MM.1S (cell line): ENCODE results near the gene GUCY1B1.

ENCODE experiments used
- EZH2 ChIP-seq: fragments of 300-600 bp; sonication (generic); optimal IDR thresholded peaks from 2 replicates; pipeline ENCODE3; 2017; ENCODE audit warnings: low read depth, mild to moderate bottlenecking, antibody characterized with exemption, low read length, mixed read lengths
- EZH2phosphoT487 ChIP-seq: fragments of 300-600 bp; sonication (generic); IDR thresholded peaks from 2 replicates; pipeline ENCODE4 v1.6.1; 2018; ENCODE audit warnings: antibody characterized with exemption, low read length
- TF ChIP-seq, protein P1 (sequence below): fragments of 300-600 bp; sonication (generic); IDR thresholded peaks from 2 replicates; pipeline ENCODE4 v1.5.1; 2016; ENCODE audit warnings: antibody characterized with exemption, low read length, mixed read lengths

DNA sequence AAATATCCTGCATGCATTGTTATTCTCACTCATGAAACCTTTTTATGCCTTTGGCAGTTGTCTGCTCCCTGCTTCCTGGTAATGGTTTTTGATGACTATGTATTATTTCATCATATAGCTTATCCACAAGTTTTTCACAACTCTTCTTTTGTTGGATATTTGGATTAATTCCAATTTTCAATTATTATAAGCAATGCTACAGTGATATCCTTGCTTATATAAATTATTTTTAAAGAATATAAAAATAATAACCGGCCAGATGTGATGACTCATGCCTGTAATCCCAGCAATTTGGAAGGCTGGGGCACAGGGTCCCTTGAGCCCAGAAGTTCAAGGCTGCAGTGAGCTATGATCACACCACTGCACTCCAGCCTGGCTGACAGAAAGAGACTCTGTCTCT lies 60.2 kb downstream of the GUCY1B1 start:
- TF ChIP-seq, protein P1, sequence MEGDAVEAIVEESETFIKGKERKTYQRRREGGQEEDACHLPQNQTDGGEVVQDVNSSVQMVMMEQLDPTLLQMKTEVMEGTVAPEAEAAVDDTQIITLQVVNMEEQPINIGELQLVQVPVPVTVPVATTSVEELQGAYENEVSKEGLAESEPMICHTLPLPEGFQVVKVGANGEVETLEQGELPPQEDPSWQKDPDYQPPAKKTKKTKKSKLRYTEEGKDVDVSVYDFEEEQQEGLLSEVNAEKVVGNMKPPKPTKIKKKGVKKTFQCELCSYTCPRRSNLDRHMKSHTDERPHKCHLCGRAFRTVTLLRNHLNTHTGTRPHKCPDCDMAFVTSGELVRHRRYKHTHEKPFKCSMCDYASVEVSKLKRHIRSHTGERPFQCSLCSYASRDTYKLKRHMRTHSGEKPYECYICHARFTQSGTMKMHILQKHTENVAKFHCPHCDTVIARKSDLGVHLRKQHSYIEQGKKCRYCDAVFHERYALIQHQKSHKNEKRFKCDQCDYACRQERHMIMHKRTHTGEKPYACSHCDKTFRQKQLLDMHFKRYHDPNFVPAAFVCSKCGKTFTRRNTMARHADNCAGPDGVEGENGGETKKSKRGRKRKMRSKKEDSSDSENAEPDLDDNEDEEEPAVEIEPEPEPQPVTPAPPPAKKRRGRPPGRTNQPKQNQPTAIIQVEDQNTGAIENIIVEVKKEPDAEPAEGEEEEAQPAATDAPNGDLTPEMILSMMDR: no peak
- no peak for TF ChIP-seq EZH2
- TF ChIP-seq EZH2phosphoT487: no peak
